SK-N-MC (cell line): ENCODE measurements around the gene PLIN3.

Source experiments
- EZH2 ChIP-seq: fragments of 200-600 bp; sonication (generic); IDR thresholded peaks from one replicate; pipeline ENCODE4 v1.6.1; 2017; ENCODE audit warnings: antibody characterized with exemption
- POLR2AphosphoS5 ChIP-seq: IDR thresholded peaks from 2 replicates; pipeline ENCODE4 v1.6.1; 2012; ENCODE audit warnings: mild to moderate bottlenecking, low read depth, low read length, borderline replicate concordance

GRCh38 chr19:4794971-4795370 lies 72.5 kb downstream of the PLIN3 start:
- TF ChIP-seq EZH2 (no peak), POLR2AphosphoS5 (no peak)
